GM19099 (cell line): ENCODE measurements around the gene TTC19.

Experiments
- POLR2A ChIP-seq: IDR thresholded peaks from 3 replicates; pipeline ENCODE4 v1.6.1; 2011; ENCODE audit warnings: low read depth; ENCODE audit not compliant: insufficient read length; ENCODE audit errors: extremely low read depth

The TTC19 gene

DNA sequence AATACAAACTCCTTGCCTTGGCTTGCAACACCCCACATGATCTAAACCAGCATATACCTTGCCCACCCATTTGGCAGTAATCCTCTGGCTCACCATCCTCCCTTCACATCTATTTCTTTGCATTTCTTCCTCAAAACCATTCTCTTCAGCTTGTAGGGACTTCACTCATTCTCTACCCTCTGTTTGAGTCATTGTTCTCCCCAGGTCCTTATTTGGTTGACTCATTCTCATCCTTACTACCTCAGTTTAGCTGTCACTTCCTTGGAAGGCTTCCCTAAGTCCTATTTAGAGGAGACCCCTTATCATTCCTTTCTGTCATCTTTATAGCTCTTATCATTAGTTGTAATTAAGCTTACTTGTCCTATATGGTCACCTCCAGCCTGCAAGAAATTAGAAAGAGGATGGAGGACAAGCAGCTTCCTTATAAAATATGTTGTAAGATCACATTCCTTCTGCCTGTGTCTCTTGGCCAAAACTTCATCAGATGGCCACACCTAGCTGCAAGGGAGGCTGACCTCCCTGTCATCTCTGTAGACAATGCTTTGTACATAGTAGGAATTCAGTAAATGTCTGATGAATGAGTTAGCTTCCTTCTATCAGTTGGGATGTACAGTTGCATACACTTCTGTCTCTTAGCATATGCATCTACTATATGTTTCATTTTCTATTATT, 1.7 kb downstream of the TTC19 start:
- no peak for TF ChIP-seq POLR2A

DNA sequence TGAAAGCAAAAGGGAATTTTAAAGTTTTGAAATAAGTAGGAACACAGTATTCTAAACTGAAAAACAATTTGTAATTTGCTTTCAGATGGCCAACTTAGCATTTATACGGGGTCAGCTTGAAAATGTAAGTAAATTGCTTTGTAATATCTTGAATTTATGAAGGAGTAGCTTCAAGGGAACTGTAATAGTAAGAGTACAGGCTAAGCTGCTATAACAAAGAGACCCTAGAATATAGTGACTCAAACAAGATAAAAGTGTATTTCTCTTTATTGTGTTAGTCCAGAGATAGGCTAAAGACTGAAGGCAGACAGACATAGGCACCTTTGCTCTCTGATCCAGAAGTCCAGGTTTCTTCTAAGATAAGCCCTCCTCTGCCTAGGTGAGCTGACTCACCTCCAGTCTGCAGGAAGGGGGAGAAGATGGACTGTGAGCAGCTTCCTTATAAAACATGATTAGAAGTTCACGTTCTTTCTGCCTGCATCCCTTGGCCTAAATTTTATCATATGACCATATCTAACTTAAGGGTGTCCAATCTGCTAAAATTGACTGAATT, 3.2 kb downstream of the TTC19 start:
- no peak for TF ChIP-seq POLR2A

DNA sequence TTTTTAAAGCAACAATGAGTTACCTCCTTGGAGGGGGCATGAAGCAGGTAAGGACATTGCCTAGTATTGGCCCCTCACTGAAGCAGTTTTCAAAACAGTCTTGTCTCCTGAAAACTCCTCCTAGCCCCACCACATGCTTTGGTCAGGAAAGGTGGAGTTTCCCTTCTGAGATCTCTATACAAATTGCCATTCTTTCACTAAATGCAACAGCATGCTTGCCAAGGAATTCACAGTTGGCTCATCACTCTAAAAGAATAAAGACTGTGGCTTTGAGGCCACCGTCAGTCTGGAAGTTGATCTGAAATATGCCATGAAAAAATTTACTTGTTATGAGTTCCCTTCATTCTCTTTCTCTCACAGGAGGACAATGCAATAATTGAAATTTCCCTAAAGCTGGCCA, 4.2 kb downstream of the TTC19 start:
- TF ChIP-seq POLR2A = no peak

DNA sequence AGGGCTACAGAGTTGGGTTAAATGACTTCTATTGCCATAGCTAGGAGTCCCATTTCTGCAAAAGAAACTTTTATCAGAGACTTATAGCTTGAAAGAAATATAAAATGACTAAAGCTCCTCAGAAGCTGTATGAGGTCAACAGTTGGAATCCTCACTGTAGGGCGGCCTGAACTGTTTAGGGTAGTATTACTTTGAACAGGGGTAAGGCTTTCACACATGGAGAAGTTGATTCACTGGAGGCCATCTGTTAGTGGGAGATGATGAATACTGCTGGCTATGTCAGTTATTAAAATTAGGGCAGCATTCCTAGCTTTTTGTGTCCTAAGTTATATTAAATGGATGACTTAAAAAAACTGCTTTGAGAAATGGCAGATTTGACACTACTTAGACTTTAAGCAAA, 6.0 kb downstream of the TTC19 start:
- TF ChIP-seq POLR2A = no peak

DNA sequence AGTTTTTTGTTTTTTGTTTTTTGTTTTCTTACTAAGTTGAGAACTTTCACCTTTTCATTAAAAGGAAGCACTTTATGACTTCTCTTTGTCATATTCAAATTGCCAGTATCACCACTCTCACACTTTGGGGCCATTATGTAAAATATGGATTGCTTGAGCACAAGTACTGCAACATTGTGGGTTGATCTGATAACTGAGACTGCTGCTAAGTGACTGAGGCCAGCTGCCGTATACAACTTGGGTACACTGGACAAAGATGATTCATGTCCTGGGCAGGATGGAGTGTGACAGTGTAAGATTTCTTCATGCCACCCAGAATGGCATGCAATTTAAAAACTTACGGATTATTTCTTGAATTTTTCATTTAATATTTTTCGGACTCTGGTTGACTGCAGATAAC, 7.8 kb downstream of the TTC19 start:
- no peak for TF ChIP-seq POLR2A

DNA sequence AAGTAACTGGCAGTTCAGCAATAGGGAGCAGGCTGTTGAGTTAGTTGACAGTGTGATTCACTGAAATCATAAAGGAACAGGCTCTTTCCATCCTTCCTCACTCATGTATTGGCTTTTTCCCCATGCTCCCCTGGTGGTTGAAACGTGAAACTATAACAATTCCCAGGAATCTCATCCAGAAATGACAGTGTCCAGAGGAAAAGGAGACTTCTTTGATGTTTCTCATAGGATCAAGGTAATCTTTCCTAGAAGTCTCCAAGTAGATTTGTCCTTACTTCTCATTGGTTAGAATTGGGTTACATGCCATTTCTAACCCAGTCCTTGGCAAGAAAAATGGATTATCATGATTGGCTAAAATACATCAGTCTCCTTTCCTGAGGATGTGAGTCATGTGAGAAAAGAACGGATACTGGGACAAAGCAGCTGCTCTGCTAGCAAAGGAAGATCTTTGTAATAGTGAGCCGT, 14.4 kb downstream of the TTC19 start:
- no peak for TF ChIP-seq POLR2A

DNA sequence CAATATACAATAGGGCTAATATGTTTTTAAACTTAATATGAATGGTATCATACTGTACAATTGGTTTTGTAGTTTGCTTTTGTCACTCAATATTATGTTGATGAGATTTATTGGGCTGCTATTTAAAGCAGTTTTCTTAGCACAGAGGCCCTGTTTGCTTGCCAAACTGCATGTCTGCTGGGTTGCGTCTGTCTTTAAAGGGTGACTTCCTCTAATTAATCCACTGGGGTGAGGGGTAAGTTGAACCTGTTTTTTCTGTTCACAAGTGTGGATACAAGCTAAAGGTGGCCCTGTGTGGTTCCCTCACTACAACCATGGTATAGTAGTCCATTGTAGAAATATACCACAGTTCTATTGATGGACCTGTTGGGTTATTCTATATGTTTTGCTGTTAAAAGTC, 19.7 kb downstream of the TTC19 start:
- no peak for TF ChIP-seq POLR2A

DNA sequence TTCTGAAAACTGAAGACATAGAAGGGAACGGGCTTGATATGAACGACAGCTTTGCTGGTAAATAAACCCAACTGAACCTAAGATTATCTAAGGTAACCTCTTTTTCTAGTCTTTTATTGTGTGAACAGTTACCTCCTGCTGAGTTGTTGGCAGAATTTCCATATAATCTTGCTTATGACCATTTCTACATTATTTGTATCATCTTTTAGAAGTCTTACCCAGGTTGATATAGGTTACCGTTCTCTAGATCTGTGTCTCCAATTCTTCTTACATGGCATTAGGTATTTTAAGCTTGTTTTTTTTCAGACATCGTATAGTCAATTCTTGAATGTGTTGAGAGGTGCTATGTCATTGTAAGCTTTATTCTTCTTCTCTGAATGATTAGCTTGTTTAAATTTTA, 24.3 kb downstream of the TTC19 start:
- TF ChIP-seq POLR2A = no peak

DNA sequence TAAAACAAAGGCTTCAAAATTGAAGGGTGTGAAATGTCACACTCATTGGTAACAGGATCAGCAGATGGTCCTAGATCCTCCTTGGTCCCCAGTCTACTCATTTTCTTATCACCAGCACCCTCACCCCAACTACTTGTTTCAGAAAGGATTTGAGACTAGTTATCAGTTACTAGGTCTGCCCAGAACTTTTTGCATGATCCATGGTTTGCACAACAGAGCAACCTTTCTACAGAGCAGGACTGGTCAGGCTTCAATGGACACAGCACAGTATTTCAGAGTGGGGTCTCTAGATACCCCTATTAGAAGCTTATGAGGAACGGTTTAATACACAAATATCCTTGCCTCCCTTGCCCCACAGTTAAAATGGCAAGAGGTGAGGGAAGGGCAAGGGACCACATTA, 25.6 kb downstream of the TTC19 start:
- no peak for TF ChIP-seq POLR2A

DNA sequence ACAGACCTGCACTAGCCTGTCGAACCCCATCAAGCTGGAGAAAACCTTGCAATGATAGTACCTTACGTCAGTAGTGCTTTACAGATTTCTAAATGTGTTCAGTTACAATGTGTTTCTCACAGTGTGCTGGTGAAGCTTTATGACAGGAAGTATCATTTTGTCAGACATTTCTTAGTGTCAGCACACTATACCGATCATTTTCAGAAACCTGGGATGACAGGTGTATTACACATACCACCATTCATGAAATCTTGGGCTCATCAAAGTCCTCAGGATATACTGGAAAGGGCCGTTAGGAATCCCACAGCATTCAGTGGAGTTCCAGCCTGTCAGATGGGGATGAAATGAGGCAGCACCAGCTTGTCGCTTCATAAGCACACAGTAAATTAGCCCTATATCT, 27.3 kb downstream of the TTC19 start:
- no peak for TF ChIP-seq POLR2A

DNA sequence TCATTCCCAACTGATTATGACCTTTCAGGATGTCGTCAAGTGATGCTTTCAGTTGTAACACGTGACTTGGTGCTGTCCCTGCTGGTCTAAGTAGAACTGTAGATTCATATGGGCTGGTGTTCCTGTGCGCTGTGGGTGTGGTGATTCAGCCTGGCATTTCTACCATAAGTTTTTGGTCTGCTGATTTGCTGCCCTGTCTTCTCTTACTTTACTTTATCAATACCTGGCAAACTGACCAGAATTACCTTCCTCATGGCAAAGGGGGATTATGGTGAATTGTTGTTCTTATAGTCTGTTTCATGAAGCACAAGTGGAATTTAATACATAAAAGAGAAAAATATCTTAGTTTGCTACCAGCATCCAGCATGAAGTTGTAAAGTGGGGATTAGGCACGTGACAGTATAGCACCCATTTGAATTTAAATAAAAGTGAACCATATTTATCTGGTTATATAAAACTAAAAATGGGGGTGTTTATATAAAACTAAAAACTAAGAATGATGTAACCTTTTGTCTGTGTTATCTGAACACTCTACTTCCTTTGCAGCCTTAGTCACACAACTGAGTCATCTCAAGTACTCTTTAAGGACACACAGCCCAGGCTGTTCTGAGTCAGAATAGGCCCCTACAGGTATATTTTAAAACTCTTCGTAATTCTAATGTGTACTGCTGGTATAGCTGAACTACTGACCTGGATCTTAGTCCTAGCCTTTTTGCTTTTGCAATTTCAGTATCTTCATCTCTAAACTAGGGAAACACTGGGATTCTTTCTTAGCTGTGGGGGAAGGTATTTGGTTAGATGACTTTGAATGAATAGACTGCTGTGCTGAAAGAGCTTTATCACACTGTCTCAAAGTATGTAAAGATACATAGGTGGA, 28.3 kb downstream of the TTC19 start:
- TF ChIP-seq POLR2A = no peak

DNA sequence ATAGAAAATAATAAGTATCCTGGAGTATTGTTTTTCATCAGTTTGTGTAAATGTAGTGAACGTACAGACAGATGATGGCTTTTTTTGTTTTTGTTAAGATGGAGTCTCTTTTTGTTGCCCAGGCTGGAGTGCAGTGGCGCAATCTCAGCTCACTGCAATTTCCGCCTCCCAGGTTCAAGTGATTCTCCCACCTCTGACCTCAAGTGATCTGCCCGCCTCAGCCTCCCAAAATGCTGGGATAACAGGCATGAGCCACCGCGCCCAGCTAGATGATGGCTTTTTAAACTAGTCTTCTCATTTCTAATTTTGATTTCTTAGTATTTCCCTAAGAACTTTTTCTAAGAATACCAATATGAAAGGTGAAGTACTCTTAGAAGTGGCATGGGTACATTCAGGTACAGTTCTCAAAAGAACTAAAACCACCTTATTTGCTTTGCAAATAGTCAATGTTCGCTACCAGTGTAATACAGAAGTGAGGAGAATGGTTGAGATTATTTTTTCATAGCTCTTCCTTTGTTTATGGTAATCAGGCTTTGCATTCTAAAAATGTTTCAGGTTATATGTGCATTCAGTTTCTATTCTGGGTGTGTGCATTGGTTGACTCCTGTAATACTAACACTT, 34.2 kb downstream of the TTC19 start:
- no peak for TF ChIP-seq POLR2A

DNA sequence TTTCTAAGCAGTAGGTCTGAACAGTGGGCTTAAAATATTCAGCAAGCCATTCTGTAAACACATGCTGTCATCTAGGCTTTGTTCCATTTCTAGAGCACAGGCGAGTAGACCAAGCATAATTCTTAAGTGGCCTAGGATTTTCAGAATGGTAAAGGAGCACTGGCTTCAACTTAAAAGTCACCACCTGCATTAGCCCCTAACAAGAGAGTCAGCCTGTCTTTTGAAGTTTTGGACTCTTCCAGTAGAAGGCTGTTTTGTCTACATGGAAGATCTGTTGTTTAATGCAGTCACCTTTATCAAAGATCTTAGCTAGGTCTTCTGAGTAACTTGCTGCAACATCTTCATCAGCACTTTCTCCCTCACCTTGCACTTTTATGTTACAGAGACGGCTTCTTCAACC, 36.6 kb downstream of the TTC19 start:
- no peak for TF ChIP-seq POLR2A

DNA sequence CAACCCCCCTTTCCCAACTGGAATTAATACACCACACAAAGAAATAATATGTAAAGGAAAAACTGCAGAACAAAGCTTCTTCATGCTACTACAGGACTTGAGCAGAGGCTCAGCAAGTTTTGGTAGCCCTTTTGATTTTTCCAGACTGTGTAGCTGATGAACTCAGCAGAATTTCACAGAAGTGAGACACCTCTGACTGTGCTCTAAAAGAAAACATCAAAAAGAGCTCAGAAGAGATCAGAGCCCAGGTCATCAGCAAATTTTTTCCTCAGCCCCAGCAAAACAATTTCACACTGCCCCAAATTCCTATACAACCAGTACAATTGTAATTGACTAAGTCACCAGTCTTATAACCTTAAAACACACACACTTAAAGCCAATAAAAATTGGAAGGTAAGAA, 38.0 kb downstream of the TTC19 start:
- no peak for TF ChIP-seq POLR2A

DNA sequence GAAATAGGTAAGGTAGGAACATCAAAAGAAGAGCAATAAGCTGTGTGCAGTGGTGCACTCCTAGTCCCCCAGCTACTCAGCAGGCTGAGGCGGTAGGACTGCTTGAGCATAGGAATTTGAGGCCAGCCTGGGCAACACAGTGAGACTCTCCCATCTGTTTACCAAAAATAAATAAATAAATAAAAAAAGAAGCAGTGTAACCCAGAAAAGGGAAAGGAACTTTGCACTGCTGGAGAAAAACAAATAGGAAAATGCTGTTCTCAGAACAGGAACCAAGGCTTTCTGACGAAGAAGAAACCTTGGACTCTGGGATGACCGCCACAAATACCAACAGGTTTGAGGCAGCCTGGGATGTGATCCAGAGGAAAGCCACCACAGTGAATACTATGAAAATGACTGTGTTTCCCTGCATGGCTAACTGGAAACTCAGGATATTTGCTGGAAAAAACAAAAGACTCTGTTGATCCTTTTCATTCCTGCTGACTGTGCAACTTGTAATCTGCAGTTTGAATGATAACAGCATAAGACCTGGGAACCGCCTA, 41.2 kb downstream of the TTC19 start:
- TF ChIP-seq POLR2A = no peak
